GM21526 (cell line): ENCODE data around the gene EMX1.
"Not testable (repeated sequence)": the region's sequence is repeated elsewhere in the genome, so short reads cannot be mapped to it uniquely, and the experiment has no call there.

Experiments
- ATAC-seq: cut with Tn5 transposase; IDR thresholded peaks from one replicate; pipeline ENCODE4 v1.9.1; 2021; ENCODE audit warnings: moderate library complexity; ENCODE audit not compliant: unreplicated experiment, low FRiP score

Gene EMX1

DNA sequence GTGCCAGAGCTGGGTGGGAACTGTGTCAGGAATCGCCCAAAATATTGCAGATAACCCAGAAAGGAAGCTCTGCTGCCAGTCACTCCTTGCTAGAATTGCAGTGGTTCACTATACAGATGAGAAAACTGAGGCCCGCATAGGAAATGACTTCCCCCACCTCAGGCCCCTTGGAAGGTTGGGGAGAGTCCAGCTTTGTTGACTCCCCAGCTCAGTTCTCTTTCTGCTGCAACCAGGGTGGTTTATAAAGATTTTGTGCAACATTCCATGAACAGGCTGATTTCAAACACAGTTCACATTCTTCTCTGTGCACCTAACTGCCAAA, 18.8 kb upstream of the EMX1 start:
- ATAC-seq = no peak

DNA sequence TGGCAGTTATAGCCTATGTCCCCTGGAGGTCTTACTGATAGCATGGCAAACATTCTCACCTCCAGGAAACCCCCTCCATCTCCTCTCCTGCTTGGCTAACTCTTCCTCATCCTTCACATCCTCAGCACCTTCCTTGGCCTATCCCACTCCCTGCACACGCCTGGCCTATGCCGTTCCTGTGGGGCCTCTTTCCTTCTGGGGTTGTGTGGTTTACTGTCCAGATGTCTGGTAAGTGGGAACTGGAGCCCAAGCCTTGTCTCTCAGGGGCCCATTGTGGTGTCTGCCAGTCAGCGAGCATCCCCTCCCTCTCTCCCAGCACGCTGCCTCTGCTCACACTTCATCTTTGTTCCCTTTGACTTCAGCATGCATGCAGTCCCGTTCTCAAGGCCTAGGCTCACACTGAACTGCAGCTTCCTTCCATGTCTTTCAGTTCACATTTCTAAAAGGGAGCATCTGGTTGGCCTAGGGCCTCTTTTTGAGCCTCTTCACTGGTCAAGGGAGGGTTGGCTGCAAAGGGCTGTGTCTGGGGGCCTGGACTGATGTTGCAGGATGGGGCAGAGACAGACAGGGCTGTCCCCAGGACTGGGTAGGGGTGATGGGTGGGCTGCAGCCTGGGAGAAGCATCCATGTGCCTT, 17.0 kb upstream of the EMX1 start:
- ATAC-seq = no peak

DNA sequence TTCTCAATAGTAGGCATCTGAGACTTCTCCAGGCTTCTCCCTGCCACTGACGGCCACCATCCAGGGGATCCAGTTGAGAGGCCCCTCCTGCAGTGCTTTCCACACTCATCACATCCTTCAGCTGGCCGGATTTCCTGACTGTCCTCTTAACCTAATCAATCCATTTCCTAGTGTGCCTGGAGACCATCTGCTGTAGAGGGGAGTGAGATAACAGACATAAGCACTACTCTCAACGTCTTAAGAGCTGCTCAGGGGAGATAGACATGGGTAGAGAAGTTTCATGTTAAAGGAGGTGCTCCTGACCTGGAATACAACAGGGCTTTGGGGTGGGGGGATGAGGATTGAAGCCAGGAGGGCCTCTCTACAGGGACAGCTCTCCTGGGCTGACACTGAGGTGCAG, 15.9 kb upstream of the EMX1 start:
- no peak for ATAC-seq

- ATAC-seq = not testable (repeated sequence)
These were observed 9.9 kb upstream of the EMX1 start for GRCh38 chr2:72907369-72907768.

DNA sequence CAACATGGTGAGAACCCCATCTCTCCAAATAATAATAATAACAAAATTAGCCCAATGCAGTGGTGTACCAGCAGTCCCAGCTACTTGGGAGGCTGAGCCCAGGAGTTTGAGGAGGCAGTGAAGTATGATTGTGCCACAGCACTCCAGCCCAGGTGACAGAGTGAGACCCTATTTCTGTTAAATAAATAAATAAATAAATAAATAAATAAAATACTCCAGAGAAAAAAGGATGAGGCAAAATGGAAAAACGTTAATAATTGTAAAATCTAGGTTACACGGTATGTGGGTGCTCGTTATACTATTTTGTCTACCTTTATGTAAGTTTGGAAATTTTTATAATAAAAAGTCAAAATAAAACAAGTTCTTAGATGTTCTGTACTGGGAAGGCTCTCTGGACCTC, 8.6 kb upstream of the EMX1 start:
- ATAC-seq = no peak

- no peak for ATAC-seq
These were observed 6.1 kb upstream of the EMX1 start for GRCh38 chr2:72911256-72911655.

DNA sequence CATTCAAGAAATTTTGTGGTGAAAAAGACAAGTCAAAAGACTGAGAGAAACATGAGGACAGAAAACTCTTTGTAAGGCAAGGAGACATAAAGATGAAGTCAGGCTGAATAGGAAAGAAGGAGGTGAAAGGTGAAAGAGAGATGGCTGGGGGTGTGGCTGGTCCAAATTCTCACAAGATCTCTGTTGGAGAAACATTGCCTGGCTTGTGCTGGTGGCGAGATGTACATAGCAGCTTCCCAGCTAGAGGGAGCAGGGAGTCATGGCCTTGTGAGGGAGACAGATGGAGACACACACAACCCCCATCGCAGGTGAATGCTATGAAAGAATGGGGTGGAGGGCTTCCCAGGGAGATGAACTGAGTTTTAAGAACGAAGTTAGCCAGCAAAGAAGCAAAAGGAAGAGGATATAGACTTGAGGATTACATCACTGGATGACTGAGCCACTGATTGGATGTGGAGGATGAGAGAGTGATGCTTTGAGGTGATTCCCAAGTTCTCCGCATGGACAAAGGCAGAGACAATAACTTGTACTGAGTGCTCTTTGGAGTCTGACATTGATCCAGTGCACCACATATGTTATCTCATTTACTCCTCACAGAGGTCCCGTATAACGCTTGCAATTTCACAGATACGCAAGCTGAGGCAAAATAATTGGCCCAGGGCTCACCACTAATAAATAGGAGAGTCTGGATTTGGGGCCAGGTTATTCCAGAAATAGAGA, 3.7 kb upstream of the EMX1 start:
- no peak for ATAC-seq

DNA sequence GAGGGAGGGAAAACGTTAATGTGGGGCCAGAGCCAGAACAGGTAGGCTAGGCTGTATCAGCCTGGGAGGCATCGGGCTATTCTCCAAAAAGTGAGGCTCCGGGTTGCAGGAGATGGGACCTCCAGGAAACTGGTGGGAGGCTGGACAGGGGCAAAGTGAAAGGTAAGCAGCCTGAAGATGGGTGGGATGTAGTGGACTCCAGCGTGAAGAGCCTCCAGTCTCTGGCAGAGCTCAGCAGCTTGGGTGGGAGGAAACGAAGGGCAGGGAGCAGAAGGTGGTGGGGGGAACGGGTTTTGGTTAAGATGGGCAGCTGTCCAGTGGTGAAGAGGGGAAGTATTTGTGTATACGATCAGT, 3.1 kb upstream of the EMX1 start:
- ATAC-seq = no peak

DNA sequence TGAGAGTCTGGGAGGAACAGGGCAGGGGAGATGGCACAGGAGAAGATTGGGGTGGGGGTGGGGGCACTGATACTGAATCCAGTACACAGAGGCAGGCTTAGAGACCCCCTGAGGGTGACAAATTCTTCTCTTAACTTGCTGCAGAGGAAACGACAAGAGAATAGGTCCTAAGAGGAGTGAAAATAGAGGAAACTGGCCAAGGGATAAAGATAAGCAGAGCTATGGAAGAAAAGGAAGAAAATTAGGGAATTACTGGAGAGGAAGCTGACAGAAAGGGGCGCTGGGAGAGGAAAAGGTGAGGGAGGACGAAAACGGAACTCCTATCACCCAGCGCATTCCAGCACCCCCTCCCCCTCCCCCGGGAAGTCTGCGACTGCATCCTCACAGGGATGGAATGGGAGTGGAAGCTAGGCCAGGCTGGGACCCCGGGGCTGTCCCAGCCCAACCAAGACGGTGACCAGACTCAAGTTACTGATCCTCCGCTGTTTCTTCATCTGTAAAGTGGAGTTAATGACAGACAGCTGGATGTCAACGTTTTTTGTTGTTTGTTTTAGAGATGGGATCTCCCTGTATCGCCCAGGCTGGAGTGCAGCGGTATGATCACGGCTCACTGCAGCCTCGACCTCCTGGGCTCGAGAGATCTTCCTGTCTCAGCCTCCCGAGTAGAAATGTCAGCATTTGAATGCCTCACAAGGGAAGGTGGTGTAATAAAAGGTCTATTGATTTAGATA, 2.6 kb upstream of the EMX1 start:
- no peak for ATAC-seq

DNA sequence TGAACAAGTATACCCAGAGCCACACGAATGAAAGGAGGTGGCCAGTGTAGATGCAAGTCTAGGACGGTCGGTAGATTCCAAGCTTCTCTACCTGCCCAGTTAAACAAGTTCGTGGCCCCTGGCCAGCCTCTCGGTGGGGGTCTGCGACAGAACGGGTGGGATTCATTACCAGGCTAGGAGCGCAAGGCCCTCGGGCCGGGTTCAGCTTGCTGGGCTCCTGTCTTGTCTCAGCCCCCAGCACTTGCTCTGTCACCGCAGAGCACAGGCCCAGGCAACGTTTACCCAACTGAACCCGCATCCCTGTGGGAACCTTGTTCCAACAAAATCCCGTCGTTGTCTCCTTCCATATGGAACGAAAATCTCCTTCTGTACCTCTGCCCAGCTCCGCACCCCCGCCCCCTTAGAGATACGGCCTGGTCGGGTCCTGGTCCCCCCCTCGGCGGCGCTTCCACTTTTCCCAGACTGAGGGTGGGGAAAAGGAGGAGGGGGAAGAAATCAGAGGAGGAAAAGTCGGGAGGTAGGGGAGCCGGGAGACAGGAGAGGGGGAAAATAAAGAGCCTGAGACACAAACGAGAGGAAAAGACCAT, 1.9 kb upstream of the EMX1 start:
- ATAC-seq = no peak

DNA sequence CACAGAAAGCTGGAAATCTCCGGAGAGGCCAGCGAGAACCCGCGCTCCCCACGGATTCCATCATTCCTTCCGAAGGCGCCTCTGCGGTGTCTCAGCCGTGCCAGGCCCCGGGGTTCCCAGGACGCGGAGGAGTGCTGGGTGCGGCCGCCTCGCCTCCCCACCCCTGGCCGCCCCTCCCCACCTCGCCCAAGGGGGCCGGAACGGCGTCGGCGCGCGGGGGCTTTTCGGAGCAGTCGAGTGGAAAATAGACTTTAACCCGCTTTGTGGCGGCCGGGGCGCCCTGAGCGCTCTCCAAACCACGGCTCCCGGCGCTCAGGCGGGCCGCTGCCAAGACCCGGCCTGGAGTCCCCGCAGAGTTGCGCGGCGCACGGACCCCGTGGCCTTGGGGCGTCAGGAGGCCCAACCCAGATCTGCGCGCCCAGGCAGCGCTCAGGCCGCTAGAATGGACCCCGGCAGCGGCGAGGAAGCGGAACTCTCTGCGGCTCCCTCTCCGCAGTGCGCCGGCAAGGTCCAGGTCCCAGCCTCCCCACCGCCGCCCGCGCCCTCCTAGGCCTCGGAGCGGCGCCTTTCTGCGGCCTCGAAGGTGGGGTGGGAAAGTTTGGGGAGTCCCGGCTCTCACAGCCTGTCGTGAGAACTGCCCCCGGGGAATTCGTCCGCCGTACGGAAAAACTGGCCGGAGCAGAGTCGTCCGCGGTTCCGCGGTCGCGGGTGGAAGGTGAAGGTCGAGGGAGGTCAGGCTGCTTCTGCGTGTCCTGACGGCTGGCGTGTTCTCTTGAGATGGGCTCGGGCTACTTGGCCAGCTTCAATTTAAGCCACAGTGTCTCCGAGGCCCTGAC, 1.2 kb upstream of the EMX1 start:
- ATAC-seq = peak; percentile 60

DNA sequence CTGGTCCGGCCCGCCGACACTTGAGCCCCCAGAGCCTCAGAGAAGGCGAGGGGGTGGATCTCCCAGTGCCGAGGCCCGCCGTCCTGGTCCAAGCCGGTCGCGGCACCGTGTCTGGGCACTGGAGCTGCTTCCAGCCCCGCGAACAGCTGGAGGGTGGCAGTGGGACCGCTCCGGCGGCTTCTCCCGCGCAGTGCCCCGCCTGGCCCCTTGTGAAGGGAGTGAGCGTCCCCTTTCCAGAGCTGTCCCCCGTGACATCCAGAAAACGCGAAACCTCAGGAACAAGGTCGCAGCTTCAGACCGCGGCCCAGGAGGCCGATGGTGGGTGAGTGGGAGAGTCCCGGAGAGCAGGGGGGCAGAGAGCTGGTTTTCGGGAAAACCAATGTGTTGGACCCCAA, 579 bp upstream of the EMX1 start:
- no peak for ATAC-seq

DNA sequence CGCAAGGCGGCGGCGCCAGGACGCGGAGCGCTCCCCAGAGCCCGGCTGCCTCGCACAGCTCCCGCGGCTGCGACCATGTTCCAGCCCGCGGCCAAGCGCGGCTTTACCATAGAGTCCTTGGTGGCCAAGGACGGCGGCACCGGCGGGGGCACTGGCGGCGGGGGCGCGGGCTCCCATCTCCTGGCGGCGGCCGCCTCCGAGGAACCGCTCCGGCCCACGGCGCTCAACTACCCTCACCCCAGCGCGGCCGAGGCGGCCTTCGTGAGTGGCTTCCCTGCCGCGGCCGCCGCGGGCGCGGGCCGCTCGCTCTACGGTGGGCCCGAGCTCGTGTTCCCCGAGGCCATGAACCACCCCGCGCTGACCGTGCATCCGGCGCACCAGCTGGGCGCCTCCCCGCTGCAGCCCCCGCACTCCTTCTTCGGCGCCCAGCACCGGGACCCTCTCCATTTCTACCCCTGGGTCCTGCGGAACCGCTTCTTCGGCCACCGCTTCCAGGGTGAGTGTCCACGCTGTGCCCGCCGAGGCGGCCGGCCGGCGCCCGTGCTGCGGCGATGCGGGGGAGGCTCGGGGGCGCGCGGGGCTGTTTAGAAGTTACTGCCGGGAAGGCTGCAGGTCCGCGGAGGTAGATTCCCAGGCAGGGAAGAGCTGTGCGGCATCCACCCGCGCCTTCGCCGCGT, 696 bp downstream of the EMX1 start:
- ATAC-seq = no peak

- ATAC-seq = no peak
These were observed 2.3 kb downstream of the EMX1 start for GRCh38 chr2:72919414-72920317.

DNA sequence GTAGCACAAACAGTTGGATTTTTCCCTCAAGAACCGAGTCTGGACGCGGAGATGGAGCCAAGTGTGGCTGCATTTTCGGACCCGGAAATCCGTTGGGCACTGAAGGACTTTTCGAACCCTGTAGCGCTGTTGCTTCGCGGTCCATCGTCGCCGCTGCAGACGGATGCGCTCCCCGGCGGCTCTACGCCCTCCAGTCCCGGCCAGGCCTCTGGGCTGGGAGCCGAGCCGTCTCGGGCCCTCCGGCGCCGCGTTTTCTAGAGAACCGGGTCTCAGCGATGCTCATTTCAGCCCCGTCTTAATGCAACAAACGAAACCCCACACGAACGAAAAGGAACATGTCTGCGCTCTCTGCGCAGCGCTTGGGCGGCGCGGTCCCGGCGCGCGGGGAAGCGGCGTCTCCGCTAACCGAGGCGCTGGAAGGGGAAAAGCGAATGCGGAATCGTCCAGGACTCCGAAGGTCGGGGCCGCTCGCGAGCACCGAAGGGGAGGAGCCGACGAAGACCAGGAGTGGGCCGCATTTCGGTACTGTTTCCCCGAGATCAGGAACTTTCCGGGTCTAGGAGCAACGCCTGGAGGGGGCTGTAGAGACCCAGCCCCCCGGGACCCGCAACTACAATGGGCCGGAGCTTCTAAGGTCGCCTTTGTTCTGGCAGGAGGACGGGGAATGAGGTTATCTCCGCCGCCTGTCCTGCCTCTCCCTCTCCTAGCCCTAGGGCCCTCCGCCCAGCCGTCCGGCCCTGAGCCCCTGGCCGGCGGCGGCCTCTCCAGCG, 3.2 kb downstream of the EMX1 start:
- no peak for ATAC-seq

DNA sequence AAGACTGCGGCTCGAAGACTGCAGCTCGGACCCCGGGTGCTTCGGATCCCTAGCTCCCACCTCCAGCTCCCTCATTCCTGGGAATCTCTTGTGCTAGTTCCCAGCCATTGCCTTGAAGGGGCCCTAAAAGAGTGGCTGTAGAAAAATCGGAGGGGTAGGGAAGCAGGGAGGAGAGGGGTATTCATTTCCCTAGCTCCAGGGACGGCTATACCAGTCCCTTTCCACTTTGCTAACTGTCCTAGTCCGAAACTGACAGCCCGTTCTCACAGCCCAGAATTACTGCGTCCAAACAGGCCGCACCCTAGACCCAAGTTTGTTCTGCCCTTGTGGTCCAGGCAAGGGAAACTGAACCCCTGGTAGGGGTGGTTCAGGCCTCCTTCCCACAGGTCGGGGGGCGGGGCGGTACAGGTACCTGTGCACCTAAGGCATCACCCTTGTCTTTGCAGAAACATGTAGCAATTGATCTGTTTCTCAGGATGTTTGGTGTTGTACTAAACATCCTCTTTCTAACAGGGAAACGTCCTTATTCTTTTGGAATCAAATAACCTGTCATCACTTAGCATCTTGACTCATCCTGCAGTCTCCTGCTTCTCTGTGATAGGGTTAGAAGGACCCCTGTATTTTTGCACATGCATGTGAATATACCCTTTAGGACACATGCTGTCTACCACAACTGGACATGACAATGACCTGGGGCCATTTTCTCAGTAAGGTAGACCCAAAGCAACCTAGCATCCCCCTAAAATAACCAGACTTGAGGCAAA, 4.0 kb downstream of the EMX1 start:
- ATAC-seq = no peak

DNA sequence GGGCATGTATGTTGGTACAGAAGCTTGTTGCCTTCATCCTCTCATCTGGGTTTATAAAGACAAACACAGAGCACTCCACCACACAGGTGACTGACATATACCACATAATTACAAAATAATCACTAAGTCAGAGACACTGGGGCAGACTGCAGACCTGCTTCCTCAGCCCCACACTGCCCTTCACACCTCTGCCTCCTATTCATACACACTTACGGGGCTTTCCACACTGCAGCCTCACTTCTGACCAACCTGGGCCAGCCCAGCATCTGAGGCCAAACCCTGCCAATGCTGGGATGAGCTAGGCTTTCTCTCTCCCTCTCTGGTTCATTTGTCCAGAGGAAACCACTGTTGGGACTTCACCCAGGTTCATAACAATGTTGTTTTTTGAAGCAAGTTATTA, 4.5 kb downstream of the EMX1 start:
- no peak for ATAC-seq

GRCh38 chr2:72923833-72924352, 6.6 kb downstream of the EMX1 start:
- ATAC-seq = no peak
